Liver (tissue), 9 donors: ENCODE results near the gene LYRM9. TPM values are rescaled to one million over a fixed set of nuclear protein-coding genes. Genes with fewer than 3 reads are reported as not detected.

ENCODE experiments used
- DNase-seq: peaks from one replicate; pipeline ENCODE4 v3.0.0-alpha.2; 2017; ENCODE audit warnings: low spot score
- H3K27ac ChIP-seq, 2 donors: one replicate each; pipeline ENCODE4 v1.7.0; 2013; ENCODE audit warnings: inconsistent platforms in 2 of 2, low read length in 2 of 2, control low read depth in 1 of 2, low read depth in 1 of 2, mild to moderate bottlenecking in 1 of 2
- H3K27me3 ChIP-seq, 4 donors: one replicate each; pipeline versions ENCODE4 v1.6.1 to v1.7.0; 2013; ENCODE audit warnings: low read length in 3 of 4, inconsistent platforms in 1 of 4, mild to moderate bottlenecking in 1 of 4, moderate library complexity in 1 of 4; ENCODE audit not compliant: control insufficient read depth in 4 of 4, insufficient read depth in 4 of 4
- H3K36me3 ChIP-seq, 4 donors: one replicate each; pipeline versions ENCODE4 v1.6.1 to v1.7.0; 2013; ENCODE audit warnings: low read length in 3 of 4, mild to moderate bottlenecking in 3 of 4, low read depth in 1 of 4, moderate library complexity in 1 of 4; ENCODE audit not compliant: control insufficient read depth in 4 of 4, insufficient read depth in 3 of 4
- H3K4me1 ChIP-seq, 4 donors: one replicate each; pipeline versions ENCODE4 v1.6.1 to v1.7.0; 2013; ENCODE audit warnings: low read length in 3 of 4, mild to moderate bottlenecking in 3 of 4, moderate library complexity in 1 of 4; ENCODE audit not compliant: control insufficient read depth in 4 of 4, insufficient read depth in 4 of 4
- H3K4me3 ChIP-seq, 3 donors: one replicate each; pipeline versions ENCODE4 v1.6.1 to v1.7.0; 2013; ENCODE audit warnings: low read length in 3 of 3, control low read depth in 1 of 3, low read depth in 1 of 3, mild to moderate bottlenecking in 1 of 3
- H3K9ac ChIP-seq, 2 donors: one replicate each; pipeline ENCODE4 v1.7.0; 2013; ENCODE audit warnings: low read length in 2 of 2, mild to moderate bottlenecking in 2 of 2, moderate library complexity in 2 of 2, control low read depth in 1 of 2, low read depth in 1 of 2
- H3K9me3 ChIP-seq, 4 donors: one replicate each; pipeline versions ENCODE4 v1.6.1 to v1.7.0; 2013; ENCODE audit warnings: low read length in 3 of 4; ENCODE audit not compliant: control insufficient read depth in 4 of 4
- EGR1 ChIP-seq, 2 donors: IDR thresholded peaks; 2 replicates each; pipeline ENCODE4 v1.6.1; 2016 to 2018; ENCODE audit warnings: antibody characterized with exemption in 2 of 2, low read depth in 2 of 2
- FOXA1 ChIP-seq: IDR thresholded peaks from 2 replicates; pipeline ENCODE4 v1.6.1; 2016; ENCODE audit warnings: antibody characterized with exemption
- FOXA2 ChIP-seq: IDR thresholded peaks from 2 replicates; pipeline ENCODE4 v1.6.1; 2016; ENCODE audit warnings: antibody characterized with exemption
- GABPA ChIP-seq, 2 donors: IDR thresholded peaks in 1 of 2; conservative IDR thresholded peaks in 1 of 2; 2 replicates each; pipeline ENCODE4 v1.6.1; 2016; ENCODE audit warnings: antibody characterized with exemption in 2 of 2, mild to moderate bottlenecking in 1 of 2, moderate library complexity in 1 of 2
- HNF4G ChIP-seq: IDR thresholded peaks from 2 replicates; pipeline ENCODE4 v1.6.1; 2016; ENCODE audit warnings: antibody characterized with exemption
- JUND ChIP-seq, 2 donors: IDR thresholded peaks; 2 replicates each; pipeline ENCODE4 v1.6.1; 2016; ENCODE audit warnings: antibody characterized with exemption in 2 of 2
- NR2F2 ChIP-seq: IDR thresholded peaks from 2 replicates; pipeline ENCODE4 v1.6.1; 2016; ENCODE audit warnings: antibody characterized with exemption
- RAD21 ChIP-seq, 2 donors: IDR thresholded peaks; 2 replicates each; pipeline ENCODE4 v1.6.1; 2016; ENCODE audit warnings: antibody characterized with exemption in 2 of 2, mild to moderate bottlenecking in 2 of 2
- RXRA ChIP-seq, 2 donors: IDR thresholded peaks; 2 replicates each; pipeline ENCODE4 v1.6.1; 2017 to 2018; ENCODE audit warnings: antibody characterized with exemption in 2 of 2, mild to moderate bottlenecking in 1 of 2
- SP1 ChIP-seq: IDR thresholded peaks from 2 replicates; pipeline ENCODE4 v1.6.1; 2018; ENCODE audit warnings: antibody characterized with exemption, mild to moderate bottlenecking
- YY1 ChIP-seq: IDR thresholded peaks from 2 replicates; pipeline ENCODE4 v1.6.1; 2016; ENCODE audit warnings: antibody characterized with exemption, mild to moderate bottlenecking
- WGBS: extraction: QIAGEN DNeasy Blood & Tissue Kit; methylation state at CpG from one replicate; pipeline ENCODE4 v1.1.7; 2013; 5-methylcytosine and 5-hydroxymethylcytosine counted together
- polyA plus RNA-seq, 2 donors: library from polyadenylated mRNA; stranded (reverse) in 1 of 2; unstranded in 1 of 2; fragments of 200-250 nt in 1 of 2; fragments of >200 nt in 1 of 2; fragmentation: Nextera tagmentation in 1 of 2; extraction: Ambion mirVana in 1 of 2; gene quantifications; one replicate each; pipeline versions ENCODE4 v1.2.1 to v1.2.3, GENCODE V29; 2013 to 2015
- total RNA-seq, 2 donors: library from RNA; depleted of rRNA; stranded (reverse); fragments of >200 nt; gene quantifications; one replicate each; pipeline ENCODE4 v1.2.3, GENCODE V29; 2014
- TF ChIP-seq, protein P1 (sequence below): IDR thresholded peaks from 2 replicates; pipeline ENCODE4 v1.6.1; 2016; ENCODE audit warnings: antibody characterized with exemption, mild to moderate bottlenecking
- TF ChIP-seq, protein P2 (sequence below): IDR thresholded peaks from 2 replicates; pipeline ENCODE4 v1.6.1; 2016; ENCODE audit warnings: antibody characterized with exemption
- TF ChIP-seq, protein P3 (sequence below): fragments of 150-350 bp; IDR thresholded peaks from 2 replicates; pipeline ENCODE4 v1.5.1; 2017; ENCODE audit warnings: improper control_type of control experiment, low read depth, low read length; ENCODE audit not compliant: missing input control
- TF ChIP-seq, protein P4 (sequence below): IDR thresholded peaks from 2 replicates; pipeline ENCODE4 v1.6.1; 2016; ENCODE audit warnings: antibody characterized with exemption
- donor health status: healthy.
- donor health status: healthy.
- donor health status: healthy.
- donor health status: healthy.
- donor health status: healthy.

The LYRM9 gene
- total and polyA plus RNA-seq, 4 donors, result 3.8 to 4.4 (median 4.1) TPM

DNA sequence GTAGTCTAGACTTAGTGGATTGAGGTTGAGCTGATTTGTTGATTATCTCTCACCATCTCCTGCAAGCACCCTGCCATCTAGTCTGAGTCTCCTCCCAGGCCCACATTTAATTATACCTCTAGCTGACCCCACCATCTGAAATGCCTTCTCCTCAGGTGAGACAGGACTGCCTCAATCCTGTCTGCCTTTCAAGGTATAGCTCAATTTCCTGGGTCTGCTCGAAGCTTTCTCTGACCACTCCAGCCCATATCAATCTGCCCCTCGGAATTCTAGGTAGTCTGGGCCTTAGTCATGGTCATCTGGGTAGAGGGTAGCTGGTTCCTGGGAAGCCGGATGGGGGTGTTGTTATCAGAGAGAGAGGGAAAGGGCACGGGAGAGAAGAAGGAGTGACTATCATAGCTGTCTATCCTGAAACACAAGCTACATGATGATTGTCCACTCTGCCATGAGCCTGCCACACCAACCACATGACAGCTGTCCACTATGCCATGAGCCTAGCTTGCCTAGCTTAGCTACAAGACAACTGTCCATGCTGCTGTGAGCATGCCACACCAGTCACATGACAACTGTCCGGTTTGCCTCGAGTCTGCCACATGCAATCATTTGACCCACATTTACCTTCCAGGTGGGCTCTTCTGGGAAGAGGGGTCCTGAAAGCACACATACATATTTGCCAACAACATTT is 34.4 kb downstream of the LYRM9 start:
- H3K4me1 ChIP-seq, result no peaks in the 10 kb centered on the region
- no peak overlapping the region for H3K4me3 ChIP-seq
- H3K27ac ChIP-seq, result no peak overlapping the region
- TF ChIP-seq, protein P1, sequence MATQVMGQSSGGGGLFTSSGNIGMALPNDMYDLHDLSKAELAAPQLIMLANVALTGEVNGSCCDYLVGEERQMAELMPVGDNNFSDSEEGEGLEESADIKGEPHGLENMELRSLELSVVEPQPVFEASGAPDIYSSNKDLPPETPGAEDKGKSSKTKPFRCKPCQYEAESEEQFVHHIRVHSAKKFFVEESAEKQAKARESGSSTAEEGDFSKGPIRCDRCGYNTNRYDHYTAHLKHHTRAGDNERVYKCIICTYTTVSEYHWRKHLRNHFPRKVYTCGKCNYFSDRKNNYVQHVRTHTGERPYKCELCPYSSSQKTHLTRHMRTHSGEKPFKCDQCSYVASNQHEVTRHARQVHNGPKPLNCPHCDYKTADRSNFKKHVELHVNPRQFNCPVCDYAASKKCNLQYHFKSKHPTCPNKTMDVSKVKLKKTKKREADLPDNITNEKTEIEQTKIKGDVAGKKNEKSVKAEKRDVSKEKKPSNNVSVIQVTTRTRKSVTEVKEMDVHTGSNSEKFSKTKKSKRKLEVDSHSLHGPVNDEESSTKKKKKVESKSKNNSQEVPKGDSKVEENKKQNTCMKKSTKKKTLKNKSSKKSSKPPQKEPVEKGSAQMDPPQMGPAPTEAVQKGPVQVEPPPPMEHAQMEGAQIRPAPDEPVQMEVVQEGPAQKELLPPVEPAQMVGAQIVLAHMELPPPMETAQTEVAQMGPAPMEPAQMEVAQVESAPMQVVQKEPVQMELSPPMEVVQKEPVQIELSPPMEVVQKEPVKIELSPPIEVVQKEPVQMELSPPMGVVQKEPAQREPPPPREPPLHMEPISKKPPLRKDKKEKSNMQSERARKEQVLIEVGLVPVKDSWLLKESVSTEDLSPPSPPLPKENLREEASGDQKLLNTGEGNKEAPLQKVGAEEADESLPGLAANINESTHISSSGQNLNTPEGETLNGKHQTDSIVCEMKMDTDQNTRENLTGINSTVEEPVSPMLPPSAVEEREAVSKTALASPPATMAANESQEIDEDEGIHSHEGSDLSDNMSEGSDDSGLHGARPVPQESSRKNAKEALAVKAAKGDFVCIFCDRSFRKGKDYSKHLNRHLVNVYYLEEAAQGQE, result no peak
- no peak for TF ChIP-seq HNF4G
- no peak for TF ChIP-seq FOXA1
- TF ChIP-seq YY1, result no peak
- no peak for TF ChIP-seq NR2F2
- TF ChIP-seq JUND (IDR thresholded peaks at IDR 0.05), result no peak
- no peaks in the 10 kb centered on the region for H3K36me3 ChIP-seq
- no peaks in the 10 kb centered on the region for H3K9me3 ChIP-seq
- WGBS, result 93% methylated on average over 6 of the region's 6 CpGs
- DNase-seq, result no peak
- no peaks in the 10 kb centered on the region for H3K27me3 ChIP-seq
- H3K9ac ChIP-seq, result no peak overlapping the region

DNA sequence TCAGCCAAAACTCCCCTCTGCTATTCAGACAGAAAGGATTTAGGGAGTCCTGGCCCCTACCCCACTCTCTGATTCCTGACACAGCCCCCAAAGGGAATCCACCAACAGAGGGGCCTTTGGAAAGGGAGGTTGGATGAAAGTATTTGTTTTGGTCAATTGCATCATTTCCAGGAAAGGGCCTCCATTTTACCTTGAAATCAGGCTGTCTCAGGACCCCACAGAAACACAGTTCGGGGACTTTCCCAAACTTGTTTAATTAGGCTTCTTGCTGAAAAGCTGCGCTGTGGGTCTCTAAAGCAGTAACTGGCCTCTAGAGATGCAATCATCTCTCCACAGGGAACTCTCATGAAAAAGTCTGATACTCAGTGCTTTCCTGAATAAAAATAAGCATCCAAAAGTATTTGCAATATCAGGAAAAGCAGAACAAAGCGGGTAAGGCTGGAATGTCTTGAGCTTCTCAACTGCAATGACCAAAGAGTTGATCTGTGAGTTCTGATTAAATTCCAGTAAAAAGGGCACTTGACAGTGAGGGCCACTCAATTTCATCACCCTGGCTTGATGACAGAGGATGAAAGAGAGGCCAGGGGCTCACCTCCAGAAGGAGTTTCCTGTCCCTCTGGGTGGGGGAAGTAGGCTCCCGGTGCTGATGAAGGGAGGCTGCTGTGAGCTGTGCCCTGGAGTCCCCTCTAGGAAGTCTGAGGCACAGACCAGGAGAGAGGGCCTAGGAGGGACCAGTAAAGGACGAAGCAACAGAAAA is 36.3 kb downstream of the LYRM9 start:
- H3K9me3 ChIP-seq, result no peaks in the 10 kb centered on the region
- no peaks in the 10 kb centered on the region for H3K27me3 ChIP-seq
- H3K4me1 ChIP-seq, result no peaks in the 10 kb centered on the region
- 86% methylated on average over 5 of the region's 5 CpGs for WGBS
- no peaks in the 10 kb centered on the region for H3K36me3 ChIP-seq
- no peak for TF ChIP-seq GABPA (IDR thresholded peaks at IDR 0.05 in 1 of 2, conservative IDR thresholded peaks at IDR 0.05 in 1 of 2)
- no peak for TF ChIP-seq RXRA (IDR thresholded peaks at IDR 0.05)
- no peak for TF ChIP-seq RAD21 (IDR thresholded peaks at IDR 0.05)
- no peak for TF ChIP-seq YY1
- no peak for TF ChIP-seq NR2F2
- TF ChIP-seq JUND (IDR thresholded peaks at IDR 0.05), result no peak
- TF ChIP-seq, protein P2, sequence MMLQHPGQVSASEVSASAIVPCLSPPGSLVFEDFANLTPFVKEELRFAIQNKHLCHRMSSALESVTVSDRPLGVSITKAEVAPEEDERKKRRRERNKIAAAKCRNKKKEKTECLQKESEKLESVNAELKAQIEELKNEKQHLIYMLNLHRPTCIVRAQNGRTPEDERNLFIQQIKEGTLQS, result no peak
- TF ChIP-seq EGR1 (IDR thresholded peaks at IDR 0.05; ENCODE audit: low read depth in 2 of 2), result no peak
- TF ChIP-seq, protein P3, sequence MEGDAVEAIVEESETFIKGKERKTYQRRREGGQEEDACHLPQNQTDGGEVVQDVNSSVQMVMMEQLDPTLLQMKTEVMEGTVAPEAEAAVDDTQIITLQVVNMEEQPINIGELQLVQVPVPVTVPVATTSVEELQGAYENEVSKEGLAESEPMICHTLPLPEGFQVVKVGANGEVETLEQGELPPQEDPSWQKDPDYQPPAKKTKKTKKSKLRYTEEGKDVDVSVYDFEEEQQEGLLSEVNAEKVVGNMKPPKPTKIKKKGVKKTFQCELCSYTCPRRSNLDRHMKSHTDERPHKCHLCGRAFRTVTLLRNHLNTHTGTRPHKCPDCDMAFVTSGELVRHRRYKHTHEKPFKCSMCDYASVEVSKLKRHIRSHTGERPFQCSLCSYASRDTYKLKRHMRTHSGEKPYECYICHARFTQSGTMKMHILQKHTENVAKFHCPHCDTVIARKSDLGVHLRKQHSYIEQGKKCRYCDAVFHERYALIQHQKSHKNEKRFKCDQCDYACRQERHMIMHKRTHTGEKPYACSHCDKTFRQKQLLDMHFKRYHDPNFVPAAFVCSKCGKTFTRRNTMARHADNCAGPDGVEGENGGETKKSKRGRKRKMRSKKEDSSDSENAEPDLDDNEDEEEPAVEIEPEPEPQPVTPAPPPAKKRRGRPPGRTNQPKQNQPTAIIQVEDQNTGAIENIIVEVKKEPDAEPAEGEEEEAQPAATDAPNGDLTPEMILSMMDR, result no peak
- TF ChIP-seq, protein P4, sequence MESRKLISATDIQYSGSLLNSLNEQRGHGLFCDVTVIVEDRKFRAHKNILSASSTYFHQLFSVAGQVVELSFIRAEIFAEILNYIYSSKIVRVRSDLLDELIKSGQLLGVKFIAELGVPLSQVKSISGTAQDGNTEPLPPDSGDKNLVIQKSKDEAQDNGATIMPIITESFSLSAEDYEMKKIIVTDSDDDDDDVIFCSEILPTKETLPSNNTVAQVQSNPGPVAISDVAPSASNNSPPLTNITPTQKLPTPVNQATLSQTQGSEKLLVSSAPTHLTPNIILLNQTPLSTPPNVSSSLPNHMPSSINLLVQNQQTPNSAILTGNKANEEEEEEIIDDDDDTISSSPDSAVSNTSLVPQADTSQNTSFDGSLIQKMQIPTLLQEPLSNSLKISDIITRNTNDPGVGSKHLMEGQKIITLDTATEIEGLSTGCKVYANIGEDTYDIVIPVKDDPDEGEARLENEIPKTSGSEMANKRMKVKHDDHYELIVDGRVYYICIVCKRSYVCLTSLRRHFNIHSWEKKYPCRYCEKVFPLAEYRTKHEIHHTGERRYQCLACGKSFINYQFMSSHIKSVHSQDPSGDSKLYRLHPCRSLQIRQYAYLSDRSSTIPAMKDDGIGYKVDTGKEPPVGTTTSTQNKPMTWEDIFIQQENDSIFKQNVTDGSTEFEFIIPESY, result no peak
- TF ChIP-seq FOXA2, result no peak
- TF ChIP-seq SP1, result no peak
- TF ChIP-seq, protein P1, result no peak
- DNase-seq, result no peak
- H3K4me3 ChIP-seq, result no peak overlapping the region
- no peak overlapping the region for H3K9ac ChIP-seq
- H3K27ac ChIP-seq, result no peak overlapping the region
